Liver (tissue), 9 donors: ENCODE data around the gene C9orf72. TPM values are rescaled to one million over a fixed set of nuclear protein-coding genes. Genes with fewer than 3 reads are reported as not detected.

ENCODE experiments used
- DNase-seq: peaks from one replicate; pipeline ENCODE4 v3.0.0-alpha.2; 2017; ENCODE audit warnings: low spot score
- H3K27ac ChIP-seq, 2 donors: one replicate each; pipeline ENCODE4 v1.7.0; 2013; ENCODE audit warnings: inconsistent platforms in 2 of 2, low read length in 2 of 2, control low read depth in 1 of 2, low read depth in 1 of 2, mild to moderate bottlenecking in 1 of 2
- H3K27me3 ChIP-seq, 4 donors: one replicate each; pipeline versions ENCODE4 v1.6.1 to v1.7.0; 2013; ENCODE audit warnings: low read length in 3 of 4, inconsistent platforms in 1 of 4, mild to moderate bottlenecking in 1 of 4, moderate library complexity in 1 of 4; ENCODE audit not compliant: control insufficient read depth in 4 of 4, insufficient read depth in 4 of 4
- H3K36me3 ChIP-seq, 4 donors: one replicate each; pipeline versions ENCODE4 v1.6.1 to v1.7.0; 2013; ENCODE audit warnings: low read length in 3 of 4, mild to moderate bottlenecking in 3 of 4, low read depth in 1 of 4, moderate library complexity in 1 of 4; ENCODE audit not compliant: control insufficient read depth in 4 of 4, insufficient read depth in 3 of 4
- H3K4me1 ChIP-seq, 4 donors: one replicate each; pipeline versions ENCODE4 v1.6.1 to v1.7.0; 2013; ENCODE audit warnings: low read length in 3 of 4, mild to moderate bottlenecking in 3 of 4, moderate library complexity in 1 of 4; ENCODE audit not compliant: control insufficient read depth in 4 of 4, insufficient read depth in 4 of 4
- H3K4me3 ChIP-seq, 3 donors: one replicate each; pipeline versions ENCODE4 v1.6.1 to v1.7.0; 2013; ENCODE audit warnings: low read length in 3 of 3, control low read depth in 1 of 3, low read depth in 1 of 3, mild to moderate bottlenecking in 1 of 3
- H3K9ac ChIP-seq, 2 donors: one replicate each; pipeline ENCODE4 v1.7.0; 2013; ENCODE audit warnings: low read length in 2 of 2, mild to moderate bottlenecking in 2 of 2, moderate library complexity in 2 of 2, control low read depth in 1 of 2, low read depth in 1 of 2
- H3K9me3 ChIP-seq, 4 donors: one replicate each; pipeline versions ENCODE4 v1.6.1 to v1.7.0; 2013; ENCODE audit warnings: low read length in 3 of 4; ENCODE audit not compliant: control insufficient read depth in 4 of 4
- EGR1 ChIP-seq, 2 donors: IDR thresholded peaks; 2 replicates each; pipeline ENCODE4 v1.6.1; 2016 to 2018; ENCODE audit warnings: antibody characterized with exemption in 2 of 2, low read depth in 2 of 2
- FOXA1 ChIP-seq: IDR thresholded peaks from 2 replicates; pipeline ENCODE4 v1.6.1; 2016; ENCODE audit warnings: antibody characterized with exemption
- FOXA2 ChIP-seq: IDR thresholded peaks from 2 replicates; pipeline ENCODE4 v1.6.1; 2016; ENCODE audit warnings: antibody characterized with exemption
- GABPA ChIP-seq, 2 donors: IDR thresholded peaks in 1 of 2; conservative IDR thresholded peaks in 1 of 2; 2 replicates each; pipeline ENCODE4 v1.6.1; 2016; ENCODE audit warnings: antibody characterized with exemption in 2 of 2, mild to moderate bottlenecking in 1 of 2, moderate library complexity in 1 of 2
- HNF4A ChIP-seq, 2 donors: conservative IDR thresholded peaks; 2 replicates each; pipeline ENCODE4 v1.6.1; 2016; ENCODE audit warnings: antibody characterized with exemption in 2 of 2, mild to moderate bottlenecking in 2 of 2
- HNF4G ChIP-seq: IDR thresholded peaks from 2 replicates; pipeline ENCODE4 v1.6.1; 2016; ENCODE audit warnings: antibody characterized with exemption
- JUND ChIP-seq, 2 donors: IDR thresholded peaks; 2 replicates each; pipeline ENCODE4 v1.6.1; 2016; ENCODE audit warnings: antibody characterized with exemption in 2 of 2
- MAX ChIP-seq: IDR thresholded peaks from 2 replicates; pipeline ENCODE4 v1.6.1; 2016; ENCODE audit warnings: antibody characterized with exemption
- NR2F2 ChIP-seq: IDR thresholded peaks from 2 replicates; pipeline ENCODE4 v1.6.1; 2016; ENCODE audit warnings: antibody characterized with exemption
- RAD21 ChIP-seq, 2 donors: IDR thresholded peaks; 2 replicates each; pipeline ENCODE4 v1.6.1; 2016; ENCODE audit warnings: antibody characterized with exemption in 2 of 2, mild to moderate bottlenecking in 2 of 2
- RXRA ChIP-seq, 2 donors: IDR thresholded peaks; 2 replicates each; pipeline ENCODE4 v1.6.1; 2017 to 2018; ENCODE audit warnings: antibody characterized with exemption in 2 of 2, mild to moderate bottlenecking in 1 of 2
- SP1 ChIP-seq: IDR thresholded peaks from 2 replicates; pipeline ENCODE4 v1.6.1; 2018; ENCODE audit warnings: antibody characterized with exemption, mild to moderate bottlenecking
- TAF1 ChIP-seq: conservative IDR thresholded peaks from 2 replicates; pipeline ENCODE4 v1.6.1; 2016; ENCODE audit warnings: antibody characterized with exemption, mild to moderate bottlenecking
- YY1 ChIP-seq: IDR thresholded peaks from 2 replicates; pipeline ENCODE4 v1.6.1; 2016; ENCODE audit warnings: antibody characterized with exemption, mild to moderate bottlenecking
- ZBTB33 ChIP-seq: IDR thresholded peaks from 2 replicates; pipeline ENCODE4 v1.6.1; 2016; ENCODE audit warnings: antibody characterized with exemption
- WGBS: extraction: QIAGEN DNeasy Blood & Tissue Kit; methylation state at CpG from one replicate; pipeline ENCODE4 v1.1.7; 2013; 5-methylcytosine and 5-hydroxymethylcytosine counted together
- polyA plus RNA-seq, 2 donors: library from polyadenylated mRNA; stranded (reverse) in 1 of 2; unstranded in 1 of 2; fragments of 200-250 nt in 1 of 2; fragments of >200 nt in 1 of 2; fragmentation: Nextera tagmentation in 1 of 2; extraction: Ambion mirVana in 1 of 2; gene quantifications; one replicate each; pipeline versions ENCODE4 v1.2.1 to v1.2.3, GENCODE V29; 2013 to 2015
- total RNA-seq, 2 donors: library from RNA; depleted of rRNA; stranded (reverse); fragments of >200 nt; gene quantifications; one replicate each; pipeline ENCODE4 v1.2.3, GENCODE V29; 2014
- TF ChIP-seq, protein P1 (sequence below): IDR thresholded peaks from 2 replicates; pipeline ENCODE4 v1.6.1; 2016; ENCODE audit warnings: antibody characterized with exemption, mild to moderate bottlenecking
- TF ChIP-seq, protein P2 (sequence below): fragments of 150-350 bp; IDR thresholded peaks from 2 replicates; pipeline ENCODE4 v1.5.1; 2017; ENCODE audit warnings: improper control_type of control experiment, low read depth, low read length; ENCODE audit not compliant: missing input control
- TF ChIP-seq, protein P3 (sequence below): IDR thresholded peaks from 2 replicates; pipeline ENCODE4 v1.6.1; 2016; ENCODE audit warnings: antibody characterized with exemption
- donor health status: healthy.
- donor health status: healthy.
- donor health status: healthy.
- donor health status: healthy.
- donor health status: healthy.

Gene C9orf72
- total and polyA plus RNA-seq, 4 donors = 2.8 to 14.1 (median 8.6) TPM

DNA sequence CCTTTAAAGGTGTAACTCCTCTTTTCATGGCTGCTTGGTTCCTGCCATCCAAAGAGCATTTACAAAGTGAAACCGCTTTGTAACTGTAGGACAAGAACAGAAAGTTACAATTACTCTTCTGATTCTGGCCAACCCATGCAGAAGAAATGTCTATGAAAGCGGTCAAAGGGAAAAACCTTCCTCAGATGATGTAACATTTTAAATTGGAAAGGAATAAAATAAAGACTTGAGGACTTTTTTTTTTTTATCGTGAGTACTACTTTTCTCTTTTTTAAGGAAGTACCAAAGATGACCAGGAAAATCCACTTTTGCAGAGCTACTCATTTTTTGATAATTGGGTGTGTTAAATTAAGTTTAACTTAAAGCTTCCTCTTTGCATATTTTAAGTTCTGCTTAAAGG, 13.0 kb upstream of the C9orf72 start:
- no peak overlapping the region for H3K4me3 ChIP-seq
- no peak for TF ChIP-seq TAF1
- no peak for TF ChIP-seq RAD21 (IDR thresholded peaks at IDR 0.05)
- TF ChIP-seq FOXA2 = no peak
- TF ChIP-seq MAX = no peak
- no peak for TF ChIP-seq YY1
- TF ChIP-seq JUND (IDR thresholded peaks at IDR 0.05) = no peak
- no peak for TF ChIP-seq HNF4G
- TF ChIP-seq, protein P1, sequence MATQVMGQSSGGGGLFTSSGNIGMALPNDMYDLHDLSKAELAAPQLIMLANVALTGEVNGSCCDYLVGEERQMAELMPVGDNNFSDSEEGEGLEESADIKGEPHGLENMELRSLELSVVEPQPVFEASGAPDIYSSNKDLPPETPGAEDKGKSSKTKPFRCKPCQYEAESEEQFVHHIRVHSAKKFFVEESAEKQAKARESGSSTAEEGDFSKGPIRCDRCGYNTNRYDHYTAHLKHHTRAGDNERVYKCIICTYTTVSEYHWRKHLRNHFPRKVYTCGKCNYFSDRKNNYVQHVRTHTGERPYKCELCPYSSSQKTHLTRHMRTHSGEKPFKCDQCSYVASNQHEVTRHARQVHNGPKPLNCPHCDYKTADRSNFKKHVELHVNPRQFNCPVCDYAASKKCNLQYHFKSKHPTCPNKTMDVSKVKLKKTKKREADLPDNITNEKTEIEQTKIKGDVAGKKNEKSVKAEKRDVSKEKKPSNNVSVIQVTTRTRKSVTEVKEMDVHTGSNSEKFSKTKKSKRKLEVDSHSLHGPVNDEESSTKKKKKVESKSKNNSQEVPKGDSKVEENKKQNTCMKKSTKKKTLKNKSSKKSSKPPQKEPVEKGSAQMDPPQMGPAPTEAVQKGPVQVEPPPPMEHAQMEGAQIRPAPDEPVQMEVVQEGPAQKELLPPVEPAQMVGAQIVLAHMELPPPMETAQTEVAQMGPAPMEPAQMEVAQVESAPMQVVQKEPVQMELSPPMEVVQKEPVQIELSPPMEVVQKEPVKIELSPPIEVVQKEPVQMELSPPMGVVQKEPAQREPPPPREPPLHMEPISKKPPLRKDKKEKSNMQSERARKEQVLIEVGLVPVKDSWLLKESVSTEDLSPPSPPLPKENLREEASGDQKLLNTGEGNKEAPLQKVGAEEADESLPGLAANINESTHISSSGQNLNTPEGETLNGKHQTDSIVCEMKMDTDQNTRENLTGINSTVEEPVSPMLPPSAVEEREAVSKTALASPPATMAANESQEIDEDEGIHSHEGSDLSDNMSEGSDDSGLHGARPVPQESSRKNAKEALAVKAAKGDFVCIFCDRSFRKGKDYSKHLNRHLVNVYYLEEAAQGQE = no peak
- no peak for TF ChIP-seq RXRA (IDR thresholded peaks at IDR 0.05)
- no peak overlapping the region for H3K9ac ChIP-seq
- no peaks in the 10 kb centered on the region for H3K9me3 ChIP-seq
- WGBS = 84% methylated on average over 3 of the region's 3 CpGs
- H3K4me1 ChIP-seq = no peaks in the 10 kb centered on the region
- H3K27me3 ChIP-seq = no peaks in the 10 kb centered on the region
- no peak for DNase-seq
- H3K27ac ChIP-seq = no peak overlapping the region
- no peaks in the 10 kb centered on the region for H3K36me3 ChIP-seq

GRCh38 chr9:27584931-27585330, 11.7 kb upstream of the C9orf72 start:
- H3K9me3 ChIP-seq = no peaks in the 10 kb centered on the region
- DNase-seq = no peak
- no peaks in the 10 kb centered on the region for H3K27me3 ChIP-seq
- TF ChIP-seq YY1 (no peak), EGR1 (IDR thresholded peaks at IDR 0.05; ENCODE audit: low read depth in 2 of 2) (no peak), SP1 (no peak), NR2F2 (no peak), JUND (IDR thresholded peaks at IDR 0.05) (no peak), FOXA2 (no peak), HNF4G (no peak), MAX (no peak), HNF4A (conservative IDR thresholded peaks at IDR 0.05) (no peak), RXRA (IDR thresholded peaks at IDR 0.05) (no peak), TAF1 (no peak), FOXA1 (no peak), ZBTB33 (no peak), GABPA (IDR thresholded peaks at IDR 0.05 in 1 of 2, conservative IDR thresholded peaks at IDR 0.05 in 1 of 2) (no peak)
- TF ChIP-seq, protein P2, sequence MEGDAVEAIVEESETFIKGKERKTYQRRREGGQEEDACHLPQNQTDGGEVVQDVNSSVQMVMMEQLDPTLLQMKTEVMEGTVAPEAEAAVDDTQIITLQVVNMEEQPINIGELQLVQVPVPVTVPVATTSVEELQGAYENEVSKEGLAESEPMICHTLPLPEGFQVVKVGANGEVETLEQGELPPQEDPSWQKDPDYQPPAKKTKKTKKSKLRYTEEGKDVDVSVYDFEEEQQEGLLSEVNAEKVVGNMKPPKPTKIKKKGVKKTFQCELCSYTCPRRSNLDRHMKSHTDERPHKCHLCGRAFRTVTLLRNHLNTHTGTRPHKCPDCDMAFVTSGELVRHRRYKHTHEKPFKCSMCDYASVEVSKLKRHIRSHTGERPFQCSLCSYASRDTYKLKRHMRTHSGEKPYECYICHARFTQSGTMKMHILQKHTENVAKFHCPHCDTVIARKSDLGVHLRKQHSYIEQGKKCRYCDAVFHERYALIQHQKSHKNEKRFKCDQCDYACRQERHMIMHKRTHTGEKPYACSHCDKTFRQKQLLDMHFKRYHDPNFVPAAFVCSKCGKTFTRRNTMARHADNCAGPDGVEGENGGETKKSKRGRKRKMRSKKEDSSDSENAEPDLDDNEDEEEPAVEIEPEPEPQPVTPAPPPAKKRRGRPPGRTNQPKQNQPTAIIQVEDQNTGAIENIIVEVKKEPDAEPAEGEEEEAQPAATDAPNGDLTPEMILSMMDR = no peak
- TF ChIP-seq, protein P3, sequence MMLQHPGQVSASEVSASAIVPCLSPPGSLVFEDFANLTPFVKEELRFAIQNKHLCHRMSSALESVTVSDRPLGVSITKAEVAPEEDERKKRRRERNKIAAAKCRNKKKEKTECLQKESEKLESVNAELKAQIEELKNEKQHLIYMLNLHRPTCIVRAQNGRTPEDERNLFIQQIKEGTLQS = no peak
- no peak overlapping the region for H3K27ac ChIP-seq
- H3K9ac ChIP-seq = no peak overlapping the region
- no peaks in the 10 kb centered on the region for H3K4me1 ChIP-seq
- no peak overlapping the region for H3K4me3 ChIP-seq
- H3K36me3 ChIP-seq = no peaks in the 10 kb centered on the region
